ENCODE results near the gene SYNPR. TPM values are rescaled to one million over a fixed set of nuclear protein-coding genes. Genes with fewer than 3 reads are reported as not detected.

The SYNPR gene
- total and polyA plus RNA-seq, 8 donors = 0.13 to 0.42 (median 0.20) TPM; not detected in 4

DNA sequence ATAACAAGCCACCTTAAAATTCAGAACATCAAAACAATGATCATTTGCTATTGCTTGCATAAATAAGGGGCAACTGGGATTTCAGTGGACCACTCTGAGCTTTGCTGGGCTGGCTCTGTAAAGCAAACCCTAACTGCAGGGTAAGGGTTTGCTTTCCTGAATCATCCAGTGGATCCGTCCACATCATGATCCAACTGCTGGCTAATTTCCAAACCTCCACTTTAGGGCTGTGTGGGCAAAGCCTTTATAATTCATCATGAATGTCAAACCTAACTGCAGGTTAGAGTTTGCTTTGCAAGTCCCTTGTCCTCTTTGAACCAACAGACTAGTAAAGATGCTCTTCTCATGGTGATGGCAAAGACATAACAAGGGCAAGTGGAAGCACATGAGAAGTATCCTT is 76.1 kb downstream of the SYNPR start:
- TF ChIP-seq, protein P1, sequence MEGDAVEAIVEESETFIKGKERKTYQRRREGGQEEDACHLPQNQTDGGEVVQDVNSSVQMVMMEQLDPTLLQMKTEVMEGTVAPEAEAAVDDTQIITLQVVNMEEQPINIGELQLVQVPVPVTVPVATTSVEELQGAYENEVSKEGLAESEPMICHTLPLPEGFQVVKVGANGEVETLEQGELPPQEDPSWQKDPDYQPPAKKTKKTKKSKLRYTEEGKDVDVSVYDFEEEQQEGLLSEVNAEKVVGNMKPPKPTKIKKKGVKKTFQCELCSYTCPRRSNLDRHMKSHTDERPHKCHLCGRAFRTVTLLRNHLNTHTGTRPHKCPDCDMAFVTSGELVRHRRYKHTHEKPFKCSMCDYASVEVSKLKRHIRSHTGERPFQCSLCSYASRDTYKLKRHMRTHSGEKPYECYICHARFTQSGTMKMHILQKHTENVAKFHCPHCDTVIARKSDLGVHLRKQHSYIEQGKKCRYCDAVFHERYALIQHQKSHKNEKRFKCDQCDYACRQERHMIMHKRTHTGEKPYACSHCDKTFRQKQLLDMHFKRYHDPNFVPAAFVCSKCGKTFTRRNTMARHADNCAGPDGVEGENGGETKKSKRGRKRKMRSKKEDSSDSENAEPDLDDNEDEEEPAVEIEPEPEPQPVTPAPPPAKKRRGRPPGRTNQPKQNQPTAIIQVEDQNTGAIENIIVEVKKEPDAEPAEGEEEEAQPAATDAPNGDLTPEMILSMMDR (IDR thresholded peaks at IDR 0.05) = no peak
- Histone ChIP-seq H3K27me3 (peaks cover 0 to 3% of the 10 kb centered on the region in 2 donors), H3K9me3 (no peaks in the 10 kb centered on the region), H3K36me3 (no peaks in the 10 kb centered on the region), H3K4me1 (no peaks in the 10 kb centered on the region), H3K27ac (no peak overlapping the region), H3K4me3 (no peak overlapping the region)
- intact Hi-C loops (cut with DNase I) = loop anchor here in 1 of 2 donors (5.0 to 10.0 kb wide), 2 partner anchors 463 to 641 kb away; partner anchors contain the start of gene C3orf49
- ATAC-seq (no peak), DNase-seq (no peak)

GRCh38 chr3:63355809-63356208 is 77.7 kb downstream of the SYNPR start:
- intact Hi-C loops (cut with DNase I) = loop anchor here in 1 of 2 donors (10.0 kb wide), 1 partner anchor 639 kb away; no protein-coding TSS in a partner anchor
- H3K4me3 ChIP-seq = no peak overlapping the region
- no peaks in the 10 kb centered on the region for H3K27me3 ChIP-seq
- H3K4me1 ChIP-seq = no peaks in the 10 kb centered on the region
- TF ChIP-seq, protein P1 (IDR thresholded peaks at IDR 0.05) = no peak
- no peak overlapping the region for H3K27ac ChIP-seq
- H3K9me3 ChIP-seq = no peaks in the 10 kb centered on the region
- ATAC-seq (no peak), DNase-seq (no peak)
- no peaks in the 10 kb centered on the region for H3K36me3 ChIP-seq

DNA sequence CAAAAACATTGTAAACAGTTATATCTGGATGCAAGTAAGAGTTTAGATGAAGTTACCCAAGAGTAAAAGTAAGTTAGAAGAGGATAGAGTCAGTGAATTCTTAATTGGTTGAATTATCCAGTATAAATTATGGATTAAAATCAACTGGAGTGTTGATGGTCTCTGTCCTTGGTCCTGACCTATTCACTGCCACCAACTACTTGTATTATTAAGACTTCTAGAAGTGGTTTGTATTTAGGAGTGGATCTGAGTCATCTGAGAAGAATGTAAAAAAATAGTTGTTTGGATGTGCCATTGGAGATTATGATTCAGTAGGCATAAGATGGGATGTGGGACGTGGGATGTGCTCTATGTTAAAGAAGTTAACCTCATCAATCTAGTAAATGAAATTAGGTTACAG is 86.4 kb downstream of the SYNPR start:
- H3K36me3 ChIP-seq = no peaks in the 10 kb centered on the region
- ATAC-seq (peak; percentile 88), DNase-seq (peak in 1 of 4 donors; percentile 24)

DNA sequence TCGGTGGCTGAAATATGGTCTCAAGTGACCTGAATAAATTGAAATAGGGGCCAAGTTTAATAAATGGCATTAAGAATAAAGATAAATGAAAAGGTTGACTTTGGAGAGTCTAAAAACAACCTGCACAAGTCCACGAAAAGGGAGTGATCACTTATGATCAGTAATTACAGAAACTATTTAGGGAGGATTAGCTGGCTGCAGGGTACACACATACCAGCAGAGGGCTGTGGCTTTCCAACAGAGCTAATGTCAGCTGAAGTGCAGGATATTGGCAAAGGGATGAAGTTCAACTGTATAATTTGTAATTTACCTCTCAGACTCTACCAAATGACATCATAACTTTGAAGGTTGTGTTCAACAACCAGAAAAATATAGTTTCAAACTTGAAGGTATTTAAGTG is 86.8 kb downstream of the SYNPR start:
- intact Hi-C loops (cut with DNase I) = no loop called here
- no peaks in the 10 kb centered on the region for H3K9me3 ChIP-seq
- DNase-seq = peak in 1 of 4 donors; percentile 7
- H3K36me3 ChIP-seq = no peaks in the 10 kb centered on the region
- ATAC-seq = peak; percentile 76
- H3K4me3 ChIP-seq = no peak overlapping the region
- H3K4me1 ChIP-seq = no peaks in the 10 kb centered on the region
- TF ChIP-seq, protein P1 (IDR thresholded peaks at IDR 0.05) = no peak
- no peak overlapping the region for H3K27ac ChIP-seq
- no peaks in the 10 kb centered on the region for H3K27me3 ChIP-seq

More for the DNA sequence above, 86.4 kb downstream of the SYNPR start:
- intact Hi-C loops (cut with DNase I) = no loop called here
- Histone ChIP-seq H3K27ac (no peak overlapping the region), H3K9me3 (no peaks in the 10 kb centered on the region), H3K27me3 (no peaks in the 10 kb centered on the region), H3K4me1 (no peaks in the 10 kb centered on the region), H3K4me3 (no peak overlapping the region)
- TF ChIP-seq, protein P1 (IDR thresholded peaks at IDR 0.05) = no peak

- no peaks in the 10 kb centered on the region for H3K27me3 ChIP-seq
Observed at GRCh38 chr3:63365671-63366070, 87.6 kb downstream of the SYNPR start.

More at GRCh38 chr3:63365671-63366070, 87.6 kb downstream of the SYNPR start:
- no peak for DNase-seq
- intact Hi-C loops (cut with DNase I) = no loop called here
- Histone ChIP-seq H3K4me1 (no peaks in the 10 kb centered on the region), H3K9me3 (no peaks in the 10 kb centered on the region), H3K27ac (no peak overlapping the region), H3K36me3 (no peaks in the 10 kb centered on the region), H3K4me3 (no peak overlapping the region)
- ATAC-seq = no peak
- TF ChIP-seq, protein P1 (IDR thresholded peaks at IDR 0.05) = no peak

All from left lung (tissue), 10 donors.